ENCODE data around the gene ANKIB1. TPM values are rescaled to one million over a fixed set of nuclear protein-coding genes. Genes with fewer than 3 reads are reported as not detected.

The ANKIB1 gene
- total and polyA plus RNA-seq, 2 donors from 2014 or later, result 10.7 to 59.0 TPM

DNA sequence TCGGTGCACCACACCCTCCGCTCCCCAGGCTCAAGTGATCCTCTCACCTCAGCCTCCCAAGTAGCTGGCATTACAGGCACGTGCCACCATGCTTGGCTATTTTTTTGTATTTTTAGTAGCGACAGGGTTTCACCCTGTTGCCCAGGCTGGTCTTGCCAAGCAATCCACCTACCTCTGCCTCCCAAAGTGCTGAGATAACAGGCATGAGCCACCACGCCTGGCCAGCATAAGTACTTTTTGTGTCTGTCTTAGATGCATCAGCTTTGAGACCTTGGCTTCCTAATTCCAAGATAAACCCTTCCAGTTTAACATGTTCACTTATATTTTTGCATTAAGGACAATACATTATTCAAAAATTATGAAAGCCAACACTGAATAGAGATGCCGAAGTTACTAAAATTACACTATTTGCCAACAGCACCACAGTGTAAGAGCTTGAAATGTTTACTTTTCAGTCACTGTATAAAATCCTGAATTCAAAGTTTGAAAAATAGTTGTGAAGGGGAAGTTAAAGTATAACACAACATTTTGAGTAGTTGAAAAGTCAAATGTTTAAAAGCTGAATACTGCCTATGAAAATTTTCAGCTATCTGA lies 36.5 kb downstream of the ANKIB1 start:
- FAIRE-seq, result no peak
- no peak for DNase-seq
- no peaks in the 10 kb centered on the region for H3K9me3 ChIP-seq (ENCODE audit: control insufficient read depth in 2 of 3, insufficient read depth in 1 of 3, low read length in 3 of 3)
- intact Hi-C loops (cut with DNase I), result no loop called here
- no peaks in the 10 kb centered on the region for H3K27me3 ChIP-seq (ENCODE audit: control insufficient read depth, insufficient read depth, low read length)
- TF ChIP-seq CTCF (IDR thresholded peaks at IDR 0.05; ENCODE audit: borderline replicate concordance, extremely low read depth, insufficient read depth), result no peak
- H3K36me3 ChIP-seq (ENCODE audit: control insufficient read depth in 2 of 3, insufficient read depth in 3 of 3, low read length in 3 of 3), result no peaks in the 10 kb centered on the region
- H3K27ac ChIP-seq (ENCODE audit: low read depth in 2 of 2, low read length in 2 of 2), result no peak overlapping the region
- H3K4me1 ChIP-seq (ENCODE audit: control insufficient read depth in 2 of 3, insufficient read depth in 2 of 3, low read depth in 1 of 3, low read length in 3 of 3), result peaks cover 0 to 7% (median 0%) of the 10 kb centered on the region in 3 donors
- no peak overlapping the region for H3K9ac ChIP-seq (ENCODE audit: low read length in 3 of 3)
- no peak overlapping the region for H3K4me3 ChIP-seq (ENCODE audit: low read length in 3 of 3)

DNA sequence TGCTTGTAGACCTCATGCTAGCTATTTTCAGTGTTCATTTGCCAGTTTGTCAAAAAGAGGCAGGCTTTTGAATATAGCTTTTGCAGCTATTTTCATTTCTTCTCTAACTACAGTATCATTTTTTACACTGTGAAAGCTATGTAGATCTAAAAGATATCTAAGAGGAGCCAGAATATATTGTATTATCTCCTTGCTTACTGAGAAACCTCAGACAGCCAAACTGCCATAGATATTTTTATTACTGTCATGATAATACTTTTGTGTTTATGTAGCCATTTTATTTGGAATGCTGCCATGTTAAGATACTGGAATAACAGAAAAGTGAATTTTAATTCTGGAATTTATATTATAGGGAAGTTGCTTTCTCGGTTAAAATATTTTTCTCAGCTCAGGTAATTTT lies 37.2 kb downstream of the ANKIB1 start:
- H3K9ac ChIP-seq (ENCODE audit: low read length in 3 of 3), result no peak overlapping the region
- no peak overlapping the region for H3K27ac ChIP-seq (ENCODE audit: low read depth in 2 of 2, low read length in 2 of 2)
- no peaks in the 10 kb centered on the region for H3K27me3 ChIP-seq (ENCODE audit: control insufficient read depth, insufficient read depth, low read length)
- FAIRE-seq (no peak), DNase-seq (no peak)
- no peaks in the 10 kb centered on the region for H3K36me3 ChIP-seq (ENCODE audit: control insufficient read depth in 2 of 3, insufficient read depth in 3 of 3, low read length in 3 of 3)
- H3K9me3 ChIP-seq (ENCODE audit: control insufficient read depth in 2 of 3, insufficient read depth in 1 of 3, low read length in 3 of 3), result no peaks in the 10 kb centered on the region
- peaks cover 0 to 7% (median 0%) of the 10 kb centered on the region in 3 donors for H3K4me1 ChIP-seq (ENCODE audit: control insufficient read depth in 2 of 3, insufficient read depth in 2 of 3, low read depth in 1 of 3, low read length in 3 of 3)
- TF ChIP-seq CTCF (IDR thresholded peaks at IDR 0.05; ENCODE audit: borderline replicate concordance, extremely low read depth, insufficient read depth), result no peak
- intact Hi-C loops (cut with DNase I), result no loop called here
- no peak overlapping the region for H3K4me3 ChIP-seq (ENCODE audit: low read length in 3 of 3)

GRCh38 chr7:92289321-92289720 lies 43.5 kb downstream of the ANKIB1 start:
- intact Hi-C loops (cut with DNase I), result no loop called here
- Histone ChIP-seq H3K36me3 (ENCODE audit: control insufficient read depth in 2 of 3, insufficient read depth in 3 of 3, low read length in 3 of 3) (no peaks in the 10 kb centered on the region), H3K9ac (ENCODE audit: low read length in 3 of 3) (no peak overlapping the region), H3K9me3 (ENCODE audit: control insufficient read depth in 2 of 3, insufficient read depth in 1 of 3, low read length in 3 of 3) (no peaks in the 10 kb centered on the region), H3K27me3 (ENCODE audit: control insufficient read depth, insufficient read depth, low read length) (no peaks in the 10 kb centered on the region), H3K4me1 (ENCODE audit: control insufficient read depth in 2 of 3, insufficient read depth in 2 of 3, low read depth in 1 of 3, low read length in 3 of 3) (peaks cover 0 to 4% (median 0%) of the 10 kb centered on the region in 3 donors), H3K4me3 (ENCODE audit: low read length in 3 of 3) (no peak overlapping the region), H3K27ac (ENCODE audit: low read depth in 2 of 2, low read length in 2 of 2) (no peak overlapping the region)
- FAIRE-seq (no peak), DNase-seq (no peak)
- no peak for TF ChIP-seq CTCF (IDR thresholded peaks at IDR 0.05; ENCODE audit: borderline replicate concordance, extremely low read depth, insufficient read depth)

DNA sequence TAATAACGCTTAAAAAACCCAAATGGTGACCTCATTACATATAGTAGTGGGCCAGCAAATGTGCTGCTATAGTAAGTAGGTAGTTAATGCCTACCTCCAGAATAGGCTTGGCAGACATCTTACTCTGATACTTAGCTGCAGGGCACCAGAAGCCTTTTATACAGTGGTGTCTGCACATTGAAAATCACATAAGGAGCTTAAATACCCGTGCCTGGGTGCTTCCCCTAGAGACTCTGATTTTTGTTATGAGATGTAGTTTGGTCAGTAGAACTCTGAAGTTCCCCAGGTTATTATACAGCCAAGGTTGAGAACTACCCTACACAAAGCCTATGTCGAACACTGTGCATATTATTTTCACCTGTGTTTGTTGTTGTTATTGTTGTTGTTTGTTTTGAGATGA lies 47.2 kb downstream of the ANKIB1 start:
- Histone ChIP-seq H3K4me1 (ENCODE audit: control insufficient read depth in 2 of 3, insufficient read depth in 2 of 3, low read depth in 1 of 3, low read length in 3 of 3) (peaks cover 0 to 4% (median 0%) of the 10 kb centered on the region in 3 donors), H3K27ac (ENCODE audit: low read depth in 2 of 2, low read length in 2 of 2) (no peak overlapping the region), H3K9ac (ENCODE audit: low read length in 3 of 3) (no peak overlapping the region), H3K4me3 (ENCODE audit: low read length in 3 of 3) (peak overlapping the region in 1 of 3 donors; percentile 8), H3K36me3 (ENCODE audit: control insufficient read depth in 2 of 3, insufficient read depth in 3 of 3, low read length in 3 of 3) (no peaks in the 10 kb centered on the region), H3K9me3 (ENCODE audit: control insufficient read depth in 2 of 3, insufficient read depth in 1 of 3, low read length in 3 of 3) (no peaks in the 10 kb centered on the region), H3K27me3 (ENCODE audit: control insufficient read depth, insufficient read depth, low read length) (no peaks in the 10 kb centered on the region)
- FAIRE-seq, result no peak
- TF ChIP-seq CTCF (IDR thresholded peaks at IDR 0.05; ENCODE audit: borderline replicate concordance, extremely low read depth, insufficient read depth), result no peak
- DNase-seq, result no peak
- intact Hi-C loops (cut with DNase I), result no loop called here

Measured in kidney (tissue), 14 donors.